ENCODE data around the gene SYP.

Gene SYP

DNA sequence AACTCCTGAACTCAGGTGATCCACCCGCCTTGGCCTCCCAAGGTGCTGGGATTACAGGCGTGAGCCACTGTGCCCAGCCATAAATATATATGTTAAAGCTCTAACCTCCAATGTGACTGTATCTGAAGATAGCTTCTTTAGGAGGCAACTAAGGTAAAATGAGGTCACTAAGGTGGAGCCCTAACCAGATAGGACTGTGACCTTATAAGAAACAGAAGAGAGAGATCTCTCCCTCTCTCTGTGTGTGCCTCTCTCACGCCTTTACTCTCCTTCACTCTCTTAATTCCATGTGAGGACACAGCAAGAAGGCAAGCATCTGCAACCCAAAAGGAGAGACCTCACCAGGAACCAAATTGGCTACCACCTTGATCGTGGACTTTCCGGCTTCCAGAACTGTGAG is 38.4 kb downstream of the SYP start:
- TF ChIP-seq, protein P1, sequence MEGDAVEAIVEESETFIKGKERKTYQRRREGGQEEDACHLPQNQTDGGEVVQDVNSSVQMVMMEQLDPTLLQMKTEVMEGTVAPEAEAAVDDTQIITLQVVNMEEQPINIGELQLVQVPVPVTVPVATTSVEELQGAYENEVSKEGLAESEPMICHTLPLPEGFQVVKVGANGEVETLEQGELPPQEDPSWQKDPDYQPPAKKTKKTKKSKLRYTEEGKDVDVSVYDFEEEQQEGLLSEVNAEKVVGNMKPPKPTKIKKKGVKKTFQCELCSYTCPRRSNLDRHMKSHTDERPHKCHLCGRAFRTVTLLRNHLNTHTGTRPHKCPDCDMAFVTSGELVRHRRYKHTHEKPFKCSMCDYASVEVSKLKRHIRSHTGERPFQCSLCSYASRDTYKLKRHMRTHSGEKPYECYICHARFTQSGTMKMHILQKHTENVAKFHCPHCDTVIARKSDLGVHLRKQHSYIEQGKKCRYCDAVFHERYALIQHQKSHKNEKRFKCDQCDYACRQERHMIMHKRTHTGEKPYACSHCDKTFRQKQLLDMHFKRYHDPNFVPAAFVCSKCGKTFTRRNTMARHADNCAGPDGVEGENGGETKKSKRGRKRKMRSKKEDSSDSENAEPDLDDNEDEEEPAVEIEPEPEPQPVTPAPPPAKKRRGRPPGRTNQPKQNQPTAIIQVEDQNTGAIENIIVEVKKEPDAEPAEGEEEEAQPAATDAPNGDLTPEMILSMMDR (conservative IDR thresholded peaks at IDR 0.05; ENCODE audit: low read depth, low read length), result no peak
- peaks cover 7% of the 10 kb centered on the region for H3K4me1 ChIP-seq (ENCODE audit: low read depth, poor library complexity, severe bottlenecking)
- H2AFZ ChIP-seq (ENCODE audit: low read depth), result no peak overlapping the region
- H3K27ac ChIP-seq, result no peak overlapping the region
- H4K20me1 ChIP-seq (ENCODE audit: insufficient read depth), result no peaks in the 10 kb centered on the region
- no peak overlapping the region for H3K9ac ChIP-seq
- no peak overlapping the region for H3K4me3 ChIP-seq (IDR thresholded peaks at IDR 0.05; ENCODE audit: insufficient read depth, low read depth, low read length)
- no peaks in the 10 kb centered on the region for H3K79me2 ChIP-seq (ENCODE audit: insufficient read depth, low read depth)
- H3K27me3 ChIP-seq (ENCODE audit: insufficient read depth, low read depth), result no peaks in the 10 kb centered on the region
- H3K4me2 ChIP-seq, result no peak overlapping the region
- no peaks in the 10 kb centered on the region for H3K36me3 ChIP-seq (ENCODE audit: insufficient read depth)

DNA sequence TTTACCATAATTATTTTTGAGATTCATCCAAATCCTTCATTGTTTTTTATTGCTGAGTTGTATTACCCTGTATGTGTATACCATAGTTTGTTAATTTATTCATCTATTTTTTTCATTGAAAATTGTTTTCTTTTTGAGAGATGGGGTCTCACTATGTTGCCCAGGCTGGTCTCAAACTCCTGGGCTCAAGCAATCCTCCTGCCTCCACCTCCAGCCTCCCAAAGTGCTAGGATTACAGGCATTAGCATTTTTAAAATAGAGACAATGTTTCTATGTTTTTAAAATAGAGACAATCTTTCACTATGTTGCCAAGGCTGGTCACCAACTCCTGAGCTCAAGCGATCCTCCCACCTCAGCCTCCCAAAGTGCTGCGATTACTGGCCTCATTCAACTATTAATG is 39.1 kb downstream of the SYP start:
- Histone ChIP-seq H3K79me2 (ENCODE audit: insufficient read depth, low read depth) (no peaks in the 10 kb centered on the region), H3K27me3 (ENCODE audit: insufficient read depth, low read depth) (no peaks in the 10 kb centered on the region), H3K4me1 (ENCODE audit: low read depth, poor library complexity, severe bottlenecking) (peaks cover 7% of the 10 kb centered on the region), H3K4me3 (IDR thresholded peaks at IDR 0.05; ENCODE audit: insufficient read depth, low read depth, low read length) (no peak overlapping the region), H3K9ac (no peak overlapping the region), H3K27ac (no peak overlapping the region), H2AFZ (ENCODE audit: low read depth) (no peak overlapping the region), H4K20me1 (ENCODE audit: insufficient read depth) (no peaks in the 10 kb centered on the region), H3K4me2 (no peak overlapping the region), H3K36me3 (ENCODE audit: insufficient read depth) (no peaks in the 10 kb centered on the region)
- TF ChIP-seq, protein P1 (conservative IDR thresholded peaks at IDR 0.05; ENCODE audit: low read depth, low read length), result no peak

DNA sequence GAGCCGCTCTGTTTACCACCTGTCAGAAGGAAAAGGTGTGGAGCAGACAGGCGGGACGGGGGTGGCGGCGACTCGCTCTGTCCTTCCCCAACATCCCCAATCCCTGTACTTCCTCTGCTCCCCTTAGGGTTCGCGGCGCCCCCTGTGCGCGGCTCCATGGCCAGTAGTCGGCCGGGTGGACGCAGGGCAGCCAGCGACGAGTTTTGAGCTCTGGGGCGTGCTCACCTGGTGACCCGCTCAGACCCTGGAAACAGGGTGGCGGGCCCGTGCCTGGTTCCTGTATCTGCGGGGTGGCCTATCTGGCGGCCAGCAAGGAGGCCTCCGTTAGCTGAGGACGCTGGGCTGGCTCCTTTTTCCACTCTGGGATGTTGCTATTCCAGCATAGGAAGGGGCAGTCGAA is 42.8 kb downstream of the SYP start:
- Histone ChIP-seq H3K4me1 (ENCODE audit: low read depth, poor library complexity, severe bottlenecking) (no peaks in the 10 kb centered on the region), H3K4me2 (no peak overlapping the region), H3K27me3 (ENCODE audit: insufficient read depth, low read depth) (no peaks in the 10 kb centered on the region), H3K27ac (no peak overlapping the region), H3K36me3 (ENCODE audit: insufficient read depth) (no peaks in the 10 kb centered on the region), H3K79me2 (ENCODE audit: insufficient read depth, low read depth) (no peaks in the 10 kb centered on the region), H4K20me1 (ENCODE audit: insufficient read depth) (no peaks in the 10 kb centered on the region), H3K4me3 (IDR thresholded peaks at IDR 0.05; ENCODE audit: insufficient read depth, low read depth, low read length) (no peak overlapping the region), H2AFZ (ENCODE audit: low read depth) (no peak overlapping the region), H3K9ac (no peak overlapping the region)
- TF ChIP-seq, protein P1 (conservative IDR thresholded peaks at IDR 0.05; ENCODE audit: low read depth, low read length), result no peak

DNA sequence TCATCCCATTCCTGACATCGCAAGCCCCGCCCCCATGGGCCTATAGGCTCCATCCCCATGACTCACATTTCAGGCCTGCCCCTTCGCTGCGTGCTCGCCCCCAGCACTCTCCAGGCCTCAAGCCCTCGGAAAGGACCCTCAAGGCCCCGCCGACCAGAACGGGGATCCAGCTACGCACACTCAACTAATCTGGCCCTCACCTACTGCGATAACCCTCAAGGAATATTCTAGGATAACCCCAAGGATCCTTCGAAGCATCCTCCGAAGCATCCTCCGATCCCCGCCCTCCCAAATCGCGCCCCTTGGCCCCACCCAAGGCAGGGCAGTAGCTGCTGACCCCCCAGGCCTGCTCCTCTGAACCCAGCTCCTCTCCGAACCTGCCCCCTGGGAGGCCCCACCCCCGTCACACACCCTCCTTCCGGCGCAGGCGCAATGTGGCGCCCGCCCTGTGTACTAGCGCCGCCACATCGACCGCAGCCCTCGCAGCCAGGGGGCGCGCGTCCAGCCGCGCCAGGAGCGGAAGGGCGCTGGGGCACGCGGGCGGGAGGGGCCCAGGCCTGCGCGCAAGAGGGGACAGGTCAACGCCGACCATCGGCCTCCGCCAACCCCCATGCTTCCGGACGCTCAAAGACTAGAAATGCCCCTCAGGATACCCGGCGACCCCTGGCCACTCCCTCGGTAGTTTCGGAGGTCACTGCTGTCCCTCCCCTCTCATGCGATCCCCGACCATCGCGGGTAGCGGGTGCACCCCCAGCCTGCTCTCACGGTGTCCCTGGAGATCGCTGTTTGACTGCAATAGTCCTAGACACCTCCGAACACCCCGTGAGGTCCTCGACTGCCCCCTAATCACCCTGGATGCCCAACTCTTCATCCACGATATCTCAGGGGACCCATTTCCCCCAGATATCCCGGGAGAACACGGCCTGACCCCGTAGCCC is 43.8 kb downstream of the SYP start:
- H3K27ac ChIP-seq, result peak overlapping the region; percentile 36; the same call in 1 of the 2 replicates
- H3K36me3 ChIP-seq (ENCODE audit: insufficient read depth), result no peaks in the 10 kb centered on the region
- TF ChIP-seq, protein P1 (conservative IDR thresholded peaks at IDR 0.05; ENCODE audit: low read depth, low read length), result peak; percentile 52; the same call in 1 of the 2 replicates
- H3K4me2 ChIP-seq, result peak overlapping the region; percentile 51; the same call in 1 of the 2 replicates
- peak overlapping the region; percentile 52 for H2AFZ ChIP-seq (ENCODE audit: low read depth)
- H3K4me1 ChIP-seq (ENCODE audit: low read depth, poor library complexity, severe bottlenecking), result no peaks in the 10 kb centered on the region
- no peaks in the 10 kb centered on the region for H3K27me3 ChIP-seq (ENCODE audit: insufficient read depth, low read depth)
- no peaks in the 10 kb centered on the region for H3K79me2 ChIP-seq (ENCODE audit: insufficient read depth, low read depth)
- peak overlapping the region; percentile 44; the same call in 1 of the 2 replicates for H3K9ac ChIP-seq
- no peaks in the 10 kb centered on the region for H4K20me1 ChIP-seq (ENCODE audit: insufficient read depth)
- no peak overlapping the region for H3K4me3 ChIP-seq (IDR thresholded peaks at IDR 0.05; ENCODE audit: insufficient read depth, low read depth, low read length)
